Mammary epithelial cell (primary cell): ENCODE results near the gene TMCO1.

Source experiments
- CTCF ChIP-seq, 2 donors: IDR thresholded peaks in 1 of 2; conservative IDR thresholded peaks in 1 of 2; 2 replicates each; pipeline ENCODE4 v1.5.1; 2011 to 2012; ENCODE audit warnings: inconsistent platforms in 2 of 2, low read length in 2 of 2, mild to moderate bottlenecking in 2 of 2, control low read depth in 1 of 2, low read depth in 1 of 2; ENCODE audit not compliant: insufficient read depth in 1 of 2; ENCODE audit errors: extremely low read depth in 1 of 2
- EZH2 ChIP-seq: IDR thresholded peaks from 2 replicates; pipeline ENCODE4 v1.6.1; 2012; ENCODE audit warnings: low read length, inconsistent platforms, borderline replicate concordance

GRCh38 chr1:165763442-165763841 lies 5.2 kb downstream of the TMCO1 start:
- TF ChIP-seq CTCF (conservative IDR thresholded peaks at IDR 0.05 in 1 of 2, IDR thresholded peaks at IDR 0.05 in 1 of 2; ENCODE audit: extremely low read depth in 1 of 2, insufficient read depth in 1 of 2, low read depth in 1 of 2, low read length in 2 of 2) (no peak), EZH2 (no peak)
